ENCODE measurements around the gene PTF1A.

Gene PTF1A

DNA sequence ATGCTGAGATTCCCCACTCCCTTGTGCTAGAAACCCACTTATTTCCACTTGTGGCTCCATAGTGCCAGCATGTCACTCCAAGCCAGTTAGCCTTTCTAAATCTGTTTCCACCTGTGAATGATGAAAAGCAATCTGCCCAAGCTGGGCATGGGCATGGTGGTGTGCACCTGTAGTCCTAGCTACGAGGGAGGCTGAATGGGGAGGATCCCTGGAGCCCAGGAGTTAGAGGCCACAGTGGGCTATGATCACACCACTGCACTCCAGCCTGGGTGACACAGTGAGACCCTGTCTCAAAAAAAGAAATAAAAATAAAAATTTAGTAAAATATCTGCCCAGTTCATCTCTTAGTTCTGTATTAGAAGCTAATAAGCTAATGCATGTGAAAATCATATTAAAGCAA is 5.0 kb upstream of the PTF1A start:
- no peak for DNase-seq

DNA sequence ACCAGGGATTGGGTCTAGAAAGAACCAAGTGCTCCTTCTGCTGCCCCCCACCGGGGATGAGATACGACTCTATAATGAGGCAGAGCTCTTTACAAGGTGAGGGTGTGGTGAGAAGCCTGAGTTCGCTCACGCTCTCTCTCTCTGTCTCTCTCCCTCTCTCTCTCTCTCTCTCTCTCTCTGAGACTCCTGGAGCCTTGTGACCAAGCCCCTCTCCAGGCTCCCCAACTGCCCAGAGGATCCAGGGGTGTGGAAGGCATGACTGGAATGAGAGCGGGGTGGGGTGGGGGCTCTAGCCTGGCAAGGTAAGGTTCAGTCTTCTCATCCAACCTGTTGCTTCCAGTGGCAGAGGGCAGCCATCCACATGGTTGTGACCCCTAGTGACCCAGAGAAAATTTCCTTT is 3.1 kb upstream of the PTF1A start:
- DNase-seq = no peak

GRCh38 chr10:23190872-23191763 is 994 bp upstream of the PTF1A start:
- no peak for DNase-seq

DNA sequence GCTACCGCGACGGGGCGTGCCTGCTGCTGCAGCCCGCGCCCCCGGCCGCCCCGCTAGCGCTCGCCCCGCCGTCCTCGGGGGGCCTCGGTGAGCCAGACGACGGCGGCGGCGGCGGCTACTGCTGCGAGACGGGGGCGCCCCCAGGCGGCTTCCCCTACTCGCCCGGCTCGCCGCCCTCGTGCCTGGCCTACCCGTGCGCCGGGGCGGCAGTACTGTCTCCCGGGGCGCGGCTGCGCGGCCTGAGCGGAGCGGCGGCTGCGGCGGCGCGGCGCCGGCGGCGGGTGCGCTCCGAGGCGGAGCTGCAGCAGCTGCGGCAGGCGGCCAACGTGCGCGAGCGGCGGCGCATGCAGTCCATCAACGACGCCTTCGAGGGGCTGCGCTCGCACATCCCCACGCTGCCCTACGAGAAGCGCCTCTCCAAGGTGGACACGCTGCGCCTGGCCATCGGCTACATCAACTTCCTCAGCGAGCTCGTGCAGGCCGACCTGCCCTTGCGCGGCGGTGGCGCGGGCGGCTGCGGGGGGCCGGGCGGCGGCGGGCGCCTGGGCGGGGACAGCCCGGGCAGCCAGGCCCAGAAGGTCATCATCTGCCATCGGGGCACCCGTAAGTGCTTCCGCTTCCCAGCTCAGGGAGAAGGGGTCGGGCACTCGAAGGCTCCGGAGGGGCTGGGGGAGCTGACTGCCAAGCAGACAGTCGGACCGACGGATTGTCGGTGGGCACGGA is 761 bp downstream of the PTF1A start:
- DNase-seq = no peak

DNA sequence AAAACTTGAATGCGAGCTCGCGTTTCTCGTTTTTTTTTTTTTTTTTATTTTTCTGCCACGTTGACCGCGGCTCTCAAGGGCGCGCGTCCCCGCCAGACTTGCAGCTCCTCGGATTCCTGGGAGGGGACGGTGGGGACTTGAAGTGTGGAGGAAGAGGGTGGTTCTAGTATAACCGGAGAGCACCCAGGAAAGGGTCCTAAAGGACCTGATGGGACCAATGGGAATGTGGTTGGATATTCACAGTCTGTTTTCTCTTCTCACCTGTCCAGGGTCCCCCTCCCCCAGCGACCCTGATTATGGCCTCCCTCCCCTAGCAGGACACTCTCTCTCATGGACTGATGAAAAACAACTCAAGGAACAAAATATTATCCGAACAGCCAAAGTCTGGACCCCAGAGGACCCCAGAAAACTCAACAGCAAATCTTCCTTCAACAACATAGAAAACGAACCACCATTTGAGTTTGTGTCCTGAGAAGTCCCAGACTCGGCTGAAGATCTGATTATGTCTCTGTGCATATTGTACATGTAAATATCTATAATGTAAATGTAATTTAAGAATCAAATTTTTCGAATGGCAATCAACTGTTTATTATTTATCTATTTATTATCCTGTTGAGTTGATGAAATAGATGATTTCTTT is 1.4 kb downstream of the PTF1A start:
- DNase-seq = no peak

GRCh38 chr10:23194471-23194965 is 2.4 kb downstream of the PTF1A start:
- DNase-seq = no peak

DNA sequence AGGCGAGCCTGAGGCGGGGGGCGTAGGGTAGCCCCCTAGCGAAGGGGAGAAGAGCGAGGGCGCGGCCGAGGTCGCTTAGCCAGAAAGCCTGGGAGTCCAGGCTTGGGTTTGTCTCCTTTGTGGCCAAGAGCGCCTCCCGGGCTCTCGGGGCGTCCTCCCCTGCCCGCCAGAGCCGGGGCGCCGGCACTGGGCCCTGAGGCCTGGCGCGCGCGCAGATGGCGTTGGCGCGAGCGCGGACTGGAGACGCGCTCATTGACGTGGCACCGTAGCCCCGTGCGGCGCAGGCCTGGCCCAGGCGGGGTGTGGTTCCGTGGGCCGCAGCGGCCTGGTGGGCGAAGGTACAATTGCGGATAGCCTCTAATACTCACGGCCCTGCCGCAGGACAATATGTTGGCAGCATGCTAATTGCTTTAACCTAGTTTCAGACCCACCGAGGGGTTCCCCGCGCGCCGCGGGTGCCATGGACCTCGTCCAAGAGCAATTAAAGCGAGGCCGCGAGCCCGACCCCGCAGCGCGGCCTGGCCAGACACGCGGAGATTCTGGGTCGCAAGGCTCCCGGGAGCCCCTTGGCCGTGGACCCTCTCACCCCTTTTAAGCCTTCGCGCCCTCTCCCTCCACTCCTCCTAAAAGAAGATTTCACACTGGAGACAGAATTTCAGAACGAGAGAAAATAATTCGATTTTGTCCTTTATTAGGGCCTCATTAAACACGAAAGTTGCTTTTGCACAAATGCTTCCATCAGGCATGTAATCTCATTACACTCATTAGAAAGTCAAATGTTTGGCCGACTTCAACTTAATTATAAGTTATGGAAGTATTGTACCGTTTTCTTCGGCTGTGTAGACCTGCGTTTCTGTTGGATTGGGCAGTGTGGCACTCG is 3.1 kb downstream of the PTF1A start:
- no peak for DNase-seq

DNA sequence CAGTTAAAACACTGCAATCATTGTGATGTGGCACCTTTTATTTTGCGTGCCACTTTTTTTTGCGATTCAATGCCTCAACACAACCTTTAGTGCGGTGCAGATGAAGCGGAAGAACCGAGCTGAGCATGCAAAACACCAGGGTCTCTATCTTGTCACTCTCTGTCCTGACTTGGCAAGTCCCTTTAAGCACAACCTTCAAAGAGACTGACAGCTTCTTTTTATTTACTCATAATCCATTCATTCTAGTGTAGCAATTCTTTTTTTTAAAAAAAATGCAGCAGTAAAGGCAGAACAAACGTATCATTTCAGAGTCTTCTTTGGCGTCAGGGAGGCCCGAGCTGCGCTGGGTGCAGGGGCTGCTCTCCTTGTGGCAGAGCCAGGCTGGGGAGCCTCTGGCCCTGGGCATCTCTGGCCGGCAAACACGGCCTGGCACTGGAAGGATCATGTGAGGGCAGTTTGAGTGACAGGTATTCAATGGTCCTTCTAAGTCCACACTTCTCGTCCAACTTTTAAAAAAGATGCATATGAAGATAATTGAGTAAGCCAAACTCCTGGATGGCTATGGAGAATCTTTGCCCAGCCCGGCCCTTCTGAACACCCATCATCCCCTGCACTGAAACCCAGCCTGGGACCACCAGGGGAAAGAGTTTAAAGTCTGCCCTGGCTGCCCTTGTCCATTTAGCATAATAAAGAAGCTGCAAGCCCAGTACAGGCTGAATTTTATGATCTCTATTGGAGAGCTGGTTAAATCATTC is 3.9 kb downstream of the PTF1A start:
- DNase-seq = no peak

GRCh38 chr10:23196915-23197314 is 4.8 kb downstream of the PTF1A start:
- DNase-seq = no peak

- DNase-seq = no peak
These were observed 5.3 kb downstream of the PTF1A start for GRCh38 chr10:23197416-23197861.

DNA sequence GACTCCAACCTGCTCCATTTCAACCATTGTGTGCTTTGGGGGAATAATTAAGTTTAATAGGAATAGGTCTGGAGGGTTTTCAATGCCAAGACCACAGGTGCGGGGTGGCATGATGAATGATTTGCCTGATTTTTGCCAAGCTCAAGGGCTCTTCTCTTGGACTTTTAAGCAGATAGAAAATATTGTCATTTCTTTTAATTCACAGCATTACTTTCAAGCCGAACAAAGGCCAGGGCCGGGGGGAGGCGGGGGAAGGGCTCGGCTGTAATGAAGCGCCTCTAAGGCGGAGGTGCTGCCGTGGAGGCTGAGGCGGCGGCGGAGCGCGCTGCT is 6.5 kb downstream of the PTF1A start:
- no peak for DNase-seq

DNA sequence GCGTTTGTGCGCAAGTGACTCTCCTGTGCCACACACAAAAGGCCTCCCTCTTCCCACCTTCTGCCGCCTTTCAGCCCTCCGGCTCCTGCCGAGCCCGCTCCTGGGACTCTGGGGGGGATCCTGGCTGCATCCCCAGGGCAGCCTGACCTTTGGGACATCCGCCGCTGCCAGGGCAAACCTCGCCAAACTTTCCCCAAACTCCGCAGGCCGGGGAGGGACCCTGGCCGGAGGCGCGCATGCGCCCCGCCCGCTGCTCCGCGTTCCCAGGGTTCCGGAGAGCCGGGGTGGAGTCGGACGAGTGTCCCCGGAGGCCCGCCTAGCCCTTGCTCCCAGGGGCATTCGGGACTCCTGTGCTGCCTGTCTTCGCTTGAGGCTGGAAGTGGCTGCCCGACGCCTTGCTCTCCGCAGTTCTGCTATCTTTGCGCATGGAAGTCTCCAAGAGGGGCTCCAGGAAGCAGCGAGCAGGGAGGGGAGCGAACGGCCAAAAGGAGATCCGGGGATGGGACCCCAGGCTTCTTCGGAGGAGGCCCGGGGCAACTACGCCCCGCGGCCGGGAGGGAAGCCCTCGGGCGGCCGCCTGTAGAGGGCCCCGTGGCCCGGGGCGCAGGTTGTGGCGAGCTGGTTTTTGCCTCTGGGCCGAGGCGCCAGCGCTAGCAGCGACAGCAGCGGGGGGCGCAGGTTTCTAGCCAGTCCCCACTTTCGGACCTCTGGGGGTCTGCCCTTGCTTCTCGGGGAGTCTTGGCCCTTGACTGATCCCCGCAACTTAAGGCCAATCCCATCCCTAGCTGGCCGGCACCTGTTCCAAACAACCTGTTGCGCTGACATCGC is 7.0 kb downstream of the PTF1A start:
- no peak for DNase-seq

DNA sequence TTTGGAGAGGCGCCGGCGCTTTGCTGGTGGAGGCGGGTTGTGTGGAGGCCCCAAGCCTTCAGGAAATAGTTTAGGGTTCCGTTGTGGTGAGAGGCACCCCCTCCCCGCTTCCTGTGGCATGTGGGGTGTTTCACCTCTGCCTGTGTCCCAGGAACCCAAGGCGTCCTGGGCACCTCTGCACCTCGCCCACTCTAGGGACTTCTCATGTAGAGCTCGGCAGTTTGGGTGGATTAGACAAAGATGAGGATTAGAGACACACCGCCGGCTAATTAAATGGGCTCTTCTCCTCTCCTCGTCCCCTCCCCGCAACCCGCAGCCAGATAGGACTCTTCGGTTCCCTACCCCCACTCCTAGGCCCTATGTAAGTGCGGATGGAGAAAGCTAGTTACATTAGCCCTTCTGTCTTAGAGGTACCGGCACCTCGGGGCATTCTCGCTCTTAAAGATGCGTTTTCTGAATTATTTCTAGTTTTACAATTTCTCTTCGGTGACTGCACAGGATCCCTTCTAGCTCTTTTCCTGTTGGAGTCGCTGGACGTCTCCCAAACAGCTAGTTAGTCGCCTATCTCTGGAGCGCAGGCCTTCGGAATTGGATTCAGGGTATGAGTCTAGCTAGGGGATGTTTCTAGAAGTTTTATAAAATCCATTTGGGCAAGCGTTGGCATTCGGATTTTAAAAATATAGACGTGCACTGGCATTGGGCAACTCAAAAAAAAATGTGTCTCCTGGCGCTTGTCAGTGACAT is 7.8 kb downstream of the PTF1A start:
- no peak for DNase-seq

GRCh38 chr10:23200586-23200985 is 8.5 kb downstream of the PTF1A start:
- DNase-seq = no peak

DNA sequence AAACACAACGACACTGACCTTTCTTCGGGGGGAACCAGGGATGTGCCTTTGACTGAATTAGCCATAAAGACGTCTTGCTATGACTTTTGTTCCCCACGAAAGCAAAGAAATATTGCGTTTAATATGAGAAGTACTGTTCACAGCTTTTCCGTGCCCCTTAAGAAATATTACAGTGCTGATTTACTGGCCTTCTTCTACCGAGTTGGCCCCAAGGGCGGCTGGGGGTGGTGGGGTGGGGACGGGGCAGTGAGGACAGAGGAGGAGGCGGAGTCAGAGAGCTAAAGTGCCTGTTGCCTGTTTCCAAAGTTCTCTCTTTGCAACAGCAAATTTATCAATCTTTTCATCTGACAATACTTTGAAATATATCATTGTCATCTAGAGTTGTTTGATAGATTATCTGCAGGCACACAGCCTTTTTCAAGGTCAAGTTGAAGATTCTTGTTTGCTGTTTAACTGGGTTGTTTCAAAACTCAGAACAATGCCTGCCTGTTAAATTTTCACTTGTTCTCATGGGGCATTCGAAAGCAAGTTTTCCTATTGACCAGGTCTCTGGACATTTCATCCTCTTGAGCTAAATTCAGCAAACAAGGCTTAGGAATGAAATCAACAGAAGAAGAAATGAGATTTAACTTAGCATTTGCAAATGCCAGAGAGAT is 9.0 kb downstream of the PTF1A start:
- DNase-seq = no peak

DNA sequence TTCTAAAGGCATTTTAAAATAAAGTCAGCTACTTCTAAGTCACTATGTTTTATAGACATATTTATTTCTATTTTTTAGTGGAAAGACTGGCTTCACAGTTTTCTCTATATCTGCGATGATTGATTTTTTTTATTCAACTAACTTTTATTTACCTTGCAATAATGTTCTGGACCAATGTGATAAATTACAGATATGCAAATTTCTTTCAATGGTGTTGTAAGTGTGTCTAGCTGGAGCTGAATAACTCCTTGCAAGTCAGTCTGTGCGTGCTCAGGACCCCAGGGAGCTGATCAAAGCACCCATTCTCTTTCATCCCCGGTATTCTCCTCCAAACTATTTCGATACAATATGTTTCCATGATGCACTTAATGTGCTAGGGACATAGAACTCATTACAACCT is 9.7 kb downstream of the PTF1A start:
- no peak for DNase-seq

- DNase-seq = no peak
These were observed 10.7 kb downstream of the PTF1A start for GRCh38 chr10:23202779-23203178.

DNA sequence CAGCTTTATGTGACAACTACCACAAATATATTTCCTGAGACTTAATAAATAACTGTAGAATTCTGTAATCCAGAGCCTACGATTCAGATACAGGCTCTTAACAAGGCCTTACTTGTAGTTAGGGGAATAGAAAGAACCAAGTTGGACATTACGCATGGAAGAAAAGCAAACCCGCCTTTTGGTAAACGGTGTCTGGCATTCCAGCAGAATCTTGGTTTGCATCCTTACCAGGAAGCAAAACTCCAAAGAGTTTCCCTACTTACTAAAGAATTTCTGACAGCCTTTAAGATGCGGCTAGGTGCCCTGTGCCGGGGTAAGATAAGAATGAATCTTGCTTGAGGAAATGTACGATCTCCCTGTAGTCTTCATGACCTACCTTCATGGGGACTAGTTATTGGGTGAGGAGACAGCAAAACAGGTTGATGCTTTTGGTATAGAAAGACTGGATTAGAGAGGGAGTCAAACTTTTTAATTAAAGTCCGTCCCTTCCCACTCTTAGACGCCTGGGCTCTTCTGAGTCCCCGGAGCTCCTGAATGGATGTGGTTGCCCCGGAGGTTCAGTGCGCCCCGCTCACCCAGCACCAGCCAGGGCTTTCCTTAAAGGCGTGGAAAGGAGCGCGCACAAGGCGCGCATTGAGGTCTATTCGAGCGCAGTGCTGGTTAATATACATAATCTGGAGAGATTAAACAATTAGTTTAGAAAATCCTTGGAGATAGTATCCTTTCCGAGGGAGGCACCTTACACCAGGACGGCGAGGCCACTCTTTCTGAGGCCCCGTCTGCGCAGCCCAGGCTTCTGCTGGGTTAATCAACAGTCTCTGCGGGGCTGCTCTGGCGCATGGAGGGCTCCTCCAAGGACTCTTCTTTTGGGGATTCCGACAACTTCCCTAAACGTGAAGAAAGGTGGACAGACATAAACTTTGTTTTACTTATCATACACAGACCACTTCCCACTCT is 11.5 kb downstream of the PTF1A start:
- DNase-seq = no peak

All from NCI-H2227 treated with DMSO at 0.1 percent for 48 hours (cell line).